Measurements from ENCODE around the gene DOCK4.

The DOCK4 gene

DNA sequence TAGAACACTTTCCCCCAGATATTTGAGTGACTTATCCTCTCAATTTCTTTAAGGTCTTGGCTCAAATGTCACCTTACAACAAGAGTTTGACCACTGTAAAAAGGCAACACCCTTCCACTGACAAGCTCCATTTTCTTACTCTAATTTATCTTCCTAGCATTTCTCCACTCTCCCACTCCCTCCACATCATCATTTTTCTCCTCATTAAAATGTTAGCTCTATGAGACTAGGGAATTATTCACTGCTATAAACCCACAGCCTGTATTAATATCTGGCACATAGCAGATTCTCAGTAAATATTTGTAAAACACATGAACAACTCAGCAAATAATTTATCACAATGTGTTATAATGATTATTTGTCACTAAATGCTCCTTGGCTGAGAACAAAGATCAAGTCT lies 161.0 kb downstream of the DOCK4 start:
- Mint-ChIP-seq H3K27me3 (peaks cover 16% of the 10 kb centered on the region), H3K4me1 (no peaks in the 10 kb centered on the region), H3K36me3 (no peaks in the 10 kb centered on the region), H3K27ac (no peak overlapping the region), H3K9me3 (no peaks in the 10 kb centered on the region), H3K4me3 (no peak overlapping the region)
- ATAC-seq = no peak

- peaks cover 16% of the 10 kb centered on the region for H3K27me3 Mint-ChIP-seq
- ATAC-seq = no peak
- no peaks in the 10 kb centered on the region for H3K9me3 Mint-ChIP-seq
- no peaks in the 10 kb centered on the region for H3K36me3 Mint-ChIP-seq
- no peak overlapping the region for H3K4me3 Mint-ChIP-seq
- H3K27ac Mint-ChIP-seq = no peak overlapping the region
- no peaks in the 10 kb centered on the region for H3K4me1 Mint-ChIP-seq
These were observed 163.6 kb downstream of the DOCK4 start for GRCh38 chr7:112042631-112043030.

- Mint-ChIP-seq H3K36me3 (no peaks in the 10 kb centered on the region), H3K4me1 (peaks cover 7% of the 10 kb centered on the region), H3K9me3 (no peaks in the 10 kb centered on the region), H3K27me3 (no peaks in the 10 kb centered on the region), H3K27ac (no peak overlapping the region), H3K4me3 (no peak overlapping the region)
- ATAC-seq = no peak
These were observed 167.8 kb downstream of the DOCK4 start for GRCh38 chr7:112038353-112038752.

DNA sequence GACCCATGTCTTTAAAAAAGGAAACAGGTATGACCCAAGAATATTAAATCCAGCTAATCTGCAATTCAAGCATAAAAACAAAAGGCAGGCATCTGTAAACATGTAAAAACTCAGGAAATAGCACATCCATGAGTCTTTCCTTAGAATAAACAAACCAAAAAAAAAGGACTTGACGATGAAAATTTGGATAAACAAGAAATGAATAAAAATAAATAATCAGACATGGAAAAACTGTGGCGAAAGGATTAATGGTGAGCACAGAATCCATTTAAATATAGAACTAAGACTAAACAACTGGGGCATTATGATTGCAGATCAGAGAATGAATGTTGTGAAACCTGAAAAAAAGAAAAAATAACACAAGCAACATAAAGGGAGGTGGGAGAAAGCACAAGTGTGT lies 170.1 kb downstream of the DOCK4 start:
- Mint-ChIP-seq H3K4me3 (no peak overlapping the region), H3K27me3 (no peaks in the 10 kb centered on the region), H3K9me3 (no peaks in the 10 kb centered on the region), H3K27ac (no peak overlapping the region), H3K4me1 (peaks cover 7% of the 10 kb centered on the region), H3K36me3 (no peaks in the 10 kb centered on the region)
- ATAC-seq = no peak

DNA sequence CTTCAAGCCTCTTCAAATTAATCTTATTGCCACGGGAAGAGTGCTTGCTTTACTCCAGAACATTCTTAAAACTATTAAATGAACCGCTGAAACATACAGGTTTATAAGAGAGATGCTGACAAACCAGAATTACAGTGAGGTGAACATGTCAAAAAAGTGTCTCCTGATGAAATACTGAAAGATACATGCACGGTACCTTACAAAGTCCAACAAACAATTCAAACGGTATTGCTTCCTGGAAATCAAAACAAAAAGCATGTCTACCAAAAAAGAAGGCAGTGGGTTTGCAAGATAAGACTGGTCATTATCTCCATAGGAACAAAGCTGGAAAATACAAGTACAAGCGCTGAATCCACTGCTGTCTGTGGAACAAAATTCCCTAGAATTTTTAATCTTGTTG lies 174.5 kb downstream of the DOCK4 start:
- Mint-ChIP-seq H3K4me3 (no peak overlapping the region), H3K9me3 (no peaks in the 10 kb centered on the region), H3K36me3 (no peaks in the 10 kb centered on the region)

DNA sequence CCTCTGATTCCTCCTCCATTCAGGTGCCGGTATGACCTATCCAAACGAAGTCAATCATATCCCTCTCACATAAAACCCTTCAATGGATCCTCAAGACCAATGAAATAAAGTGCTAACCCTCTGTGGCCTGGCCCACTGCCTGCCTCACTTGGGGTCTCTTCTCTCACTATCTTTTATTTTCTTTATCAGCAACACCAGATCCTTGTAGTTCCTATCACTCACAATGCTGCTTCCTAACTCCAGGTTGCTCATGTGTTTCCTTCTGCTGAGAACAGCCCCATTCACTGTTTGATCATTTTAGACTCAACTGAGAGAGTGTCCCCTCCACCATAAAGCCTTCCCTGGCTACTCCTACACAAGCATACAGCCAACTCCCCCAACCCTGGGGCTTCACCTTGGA lies 180.6 kb downstream of the DOCK4 start:
- no peak overlapping the region for H3K4me3 Mint-ChIP-seq
- no peak overlapping the region for H3K27ac Mint-ChIP-seq
- no peak for ATAC-seq
- no peaks in the 10 kb centered on the region for H3K36me3 Mint-ChIP-seq
- no peaks in the 10 kb centered on the region for H3K4me1 Mint-ChIP-seq
- no peaks in the 10 kb centered on the region for H3K27me3 Mint-ChIP-seq
- H3K9me3 Mint-ChIP-seq = no peaks in the 10 kb centered on the region

More for the DNA sequence above, 174.5 kb downstream of the DOCK4 start:
- peaks cover 7% of the 10 kb centered on the region for H3K4me1 Mint-ChIP-seq
- no peak for ATAC-seq
- no peak overlapping the region for H3K27ac Mint-ChIP-seq
- no peaks in the 10 kb centered on the region for H3K27me3 Mint-ChIP-seq

DNA sequence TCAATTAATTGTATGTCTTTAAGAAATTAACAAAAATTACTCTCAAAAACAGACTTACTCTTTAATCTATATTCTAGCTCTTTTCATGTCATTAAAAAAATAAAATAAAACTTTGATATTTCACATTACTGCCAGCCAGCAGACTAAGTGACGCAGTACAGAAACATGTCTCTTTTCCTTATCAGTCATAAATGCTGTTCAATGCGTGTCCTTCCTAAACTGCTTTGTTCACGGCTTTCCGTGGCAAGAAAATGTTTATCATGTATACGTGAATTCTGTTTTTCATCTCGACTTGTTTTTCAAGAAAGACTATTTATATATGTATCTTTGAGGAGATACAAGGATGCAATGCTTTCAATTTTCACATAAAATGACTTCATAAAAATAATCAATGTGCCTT lies 182.4 kb downstream of the DOCK4 start:
- Mint-ChIP-seq H3K27ac (no peak overlapping the region), H3K9me3 (no peaks in the 10 kb centered on the region), H3K36me3 (no peaks in the 10 kb centered on the region), H3K4me3 (no peak overlapping the region), H3K4me1 (no peaks in the 10 kb centered on the region), H3K27me3 (no peaks in the 10 kb centered on the region)
- no peak for ATAC-seq

- Mint-ChIP-seq H3K4me3 (no peak overlapping the region), H3K4me1 (no peaks in the 10 kb centered on the region), H3K9me3 (no peaks in the 10 kb centered on the region), H3K36me3 (no peaks in the 10 kb centered on the region), H3K27ac (no peak overlapping the region), H3K27me3 (no peaks in the 10 kb centered on the region)
- ATAC-seq = no peak
These were observed 182.9 kb downstream of the DOCK4 start for GRCh38 chr7:112023282-112023681.

DNA sequence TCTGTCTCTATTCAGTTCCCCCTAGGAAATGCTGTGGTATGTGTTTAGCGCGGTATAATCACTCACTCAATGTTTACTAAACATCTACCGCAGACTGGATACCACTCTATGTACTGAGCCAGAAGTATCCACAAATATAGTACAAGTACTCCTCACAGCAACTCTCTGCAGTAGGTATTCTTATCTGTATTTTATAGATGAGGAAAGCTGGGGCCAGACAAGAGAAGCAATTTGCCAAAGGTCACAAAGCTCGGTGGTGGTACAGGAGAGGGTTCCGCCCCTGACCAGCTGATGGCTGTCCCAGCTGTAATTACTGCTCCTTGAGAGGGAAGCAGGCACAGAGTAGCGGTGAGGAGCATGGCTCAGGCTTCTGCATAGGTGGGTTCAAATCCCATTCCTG lies 184.1 kb downstream of the DOCK4 start:
- H3K27me3 Mint-ChIP-seq = no peaks in the 10 kb centered on the region
- no peak overlapping the region for H3K27ac Mint-ChIP-seq
- H3K4me1 Mint-ChIP-seq = no peaks in the 10 kb centered on the region
- no peaks in the 10 kb centered on the region for H3K9me3 Mint-ChIP-seq
- no peaks in the 10 kb centered on the region for H3K36me3 Mint-ChIP-seq
- H3K4me3 Mint-ChIP-seq = no peak overlapping the region
- no peak for ATAC-seq

DNA sequence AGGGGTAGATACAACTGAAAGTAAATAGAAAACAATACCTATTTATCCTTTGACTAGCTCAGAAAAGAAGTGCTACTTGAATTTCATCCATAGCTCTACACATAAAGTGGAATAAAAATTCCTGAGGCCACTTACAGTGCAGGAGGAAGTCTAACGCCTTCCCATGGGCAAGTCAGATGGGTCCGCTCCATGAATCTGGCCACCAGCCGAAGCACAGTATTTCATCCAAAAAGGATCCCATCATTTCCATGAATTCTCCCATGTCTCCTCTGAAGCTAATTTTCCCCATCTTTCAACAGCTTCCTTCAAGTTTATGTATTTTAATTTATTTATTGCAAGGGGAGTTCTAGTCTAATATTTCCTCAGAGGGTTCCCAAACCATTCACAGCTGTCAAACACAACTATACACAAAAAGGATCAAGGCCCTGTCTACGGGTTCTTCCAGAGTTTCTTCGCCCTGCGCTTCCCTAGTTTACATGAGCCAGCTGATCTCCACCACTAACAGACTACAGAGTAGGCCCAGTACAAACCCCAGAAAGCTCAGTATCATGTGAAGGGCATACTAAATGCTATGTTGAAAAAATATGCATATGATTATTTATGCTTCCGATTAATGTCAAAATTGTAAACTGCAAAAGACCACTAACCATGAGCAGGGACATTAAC lies 184.7 kb downstream of the DOCK4 start:
- Mint-ChIP-seq H3K27ac (no peak overlapping the region), H3K36me3 (no peaks in the 10 kb centered on the region), H3K27me3 (no peaks in the 10 kb centered on the region), H3K4me1 (no peaks in the 10 kb centered on the region), H3K4me3 (no peak overlapping the region), H3K9me3 (no peaks in the 10 kb centered on the region)
- no peak for ATAC-seq

GRCh38 chr7:112020800-112021199 lies 185.4 kb downstream of the DOCK4 start:
- H3K27me3 Mint-ChIP-seq = no peaks in the 10 kb centered on the region
- no peaks in the 10 kb centered on the region for H3K36me3 Mint-ChIP-seq
- no peaks in the 10 kb centered on the region for H3K9me3 Mint-ChIP-seq
- no peak for ATAC-seq
- no peaks in the 10 kb centered on the region for H3K4me1 Mint-ChIP-seq
- H3K27ac Mint-ChIP-seq = no peak overlapping the region
- H3K4me3 Mint-ChIP-seq = no peak overlapping the region

DNA sequence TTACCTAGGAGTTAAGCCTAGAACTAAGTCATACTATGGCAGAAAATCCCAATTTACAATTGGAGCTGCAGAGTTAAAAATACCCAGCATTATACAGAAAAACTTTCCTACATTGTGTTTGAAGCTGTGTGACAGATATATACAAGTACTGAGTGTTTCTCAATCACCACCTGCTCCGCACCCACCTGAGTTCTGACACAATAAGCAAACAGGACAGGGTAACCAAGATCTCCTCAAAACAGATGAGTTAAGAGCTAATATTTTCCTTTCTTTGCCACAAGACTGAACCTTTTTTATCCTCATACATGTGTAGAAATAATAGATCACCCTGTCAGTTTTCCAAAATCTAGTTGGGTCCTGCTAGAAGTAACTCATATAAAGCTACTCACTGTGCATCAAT lies 186.3 kb downstream of the DOCK4 start:
- Mint-ChIP-seq H3K27me3 (no peaks in the 10 kb centered on the region), H3K4me1 (no peaks in the 10 kb centered on the region), H3K36me3 (no peaks in the 10 kb centered on the region), H3K9me3 (no peaks in the 10 kb centered on the region), H3K27ac (no peak overlapping the region), H3K4me3 (no peak overlapping the region)
- no peak for ATAC-seq

GRCh38 chr7:112018305-112019030 lies 187.7 kb downstream of the DOCK4 start:
- H3K9me3 Mint-ChIP-seq = no peaks in the 10 kb centered on the region
- no peak for ATAC-seq
- no peaks in the 10 kb centered on the region for H3K4me1 Mint-ChIP-seq
- no peaks in the 10 kb centered on the region for H3K27me3 Mint-ChIP-seq
- no peak overlapping the region for H3K27ac Mint-ChIP-seq
- H3K4me3 Mint-ChIP-seq = no peak overlapping the region
- no peaks in the 10 kb centered on the region for H3K36me3 Mint-ChIP-seq

DNA sequence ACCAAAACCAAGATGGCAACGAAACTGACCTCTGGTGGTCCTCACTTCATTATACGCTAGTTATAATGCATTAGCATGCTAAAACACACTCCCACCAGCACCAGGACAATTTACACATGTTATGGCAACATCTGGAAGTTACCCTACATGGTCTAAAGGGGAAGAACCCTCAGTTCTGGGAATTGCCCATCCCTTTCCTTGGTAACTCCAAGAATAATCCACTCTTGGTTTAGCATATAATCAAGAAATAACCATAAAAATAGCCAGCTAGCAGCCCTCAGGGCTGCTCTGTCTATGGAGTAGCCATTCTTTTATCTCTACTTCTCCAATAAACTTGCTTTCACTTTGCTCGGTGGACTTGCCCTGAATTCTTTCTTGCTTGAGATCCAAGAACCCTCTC lies 191.1 kb downstream of the DOCK4 start:
- Mint-ChIP-seq H3K27ac (no peak overlapping the region), H3K9me3 (no peaks in the 10 kb centered on the region), H3K4me1 (no peaks in the 10 kb centered on the region), H3K27me3 (no peaks in the 10 kb centered on the region), H3K36me3 (no peaks in the 10 kb centered on the region), H3K4me3 (no peak overlapping the region)
- no peak for ATAC-seq

GRCh38 chr7:112014347-112014746 lies 191.9 kb downstream of the DOCK4 start:
- Mint-ChIP-seq H3K36me3 (no peaks in the 10 kb centered on the region), H3K4me3 (no peak overlapping the region), H3K4me1 (no peaks in the 10 kb centered on the region), H3K27ac (no peak overlapping the region), H3K27me3 (no peaks in the 10 kb centered on the region), H3K9me3 (no peaks in the 10 kb centered on the region)
- no peak for ATAC-seq

GRCh38 chr7:112013274-112013673 lies 192.9 kb downstream of the DOCK4 start:
- Mint-ChIP-seq H3K36me3 (no peaks in the 10 kb centered on the region), H3K4me1 (no peaks in the 10 kb centered on the region), H3K27ac (no peak overlapping the region), H3K27me3 (no peaks in the 10 kb centered on the region), H3K4me3 (no peak overlapping the region), H3K9me3 (no peaks in the 10 kb centered on the region)
- no peak for ATAC-seq

All from stimulated activated memory B cell treated with anti-CD40 and anti-IgM and Interleukin-4, amounts not matched to agents 10 μg/mL and 1 μg/mL and 100 μg/mL, for 72 hours (primary cell).